Cardiac septum (tissue), 1 donor: ENCODE measurements around the gene PAK6. TPM values are rescaled to one million over a fixed set of nuclear protein-coding genes. Genes with fewer than 3 reads are reported as not detected.

Source experiments
- DNase-seq: peaks from one replicate; pipeline ENCODE4 v3.0.0-alpha.2; 2020; ENCODE audit warnings: low spot score
- intact Hi-C: fragments of 100-400 bp; cut with DNase I; formaldehyde crosslinking; loops from one replicate; pipeline ENCODE4 v1.14.0; 2022
- long read RNA-seq: library from polyadenylated mRNA; unstranded; transcript quantifications from one replicate; pipeline ENCODE4 v2.0.0, GENCODE V29; 2021
- total RNA-seq: library from RNA; stranded (reverse); fragmentation: NEBNext Ultra II Directional; extraction: Animal tissue kit (Norgen Biotek cat#: 25700); gene quantifications from one replicate; pipeline ENCODE4 v1.2.1, GENCODE V29; 2021
- donor health status: DM: no; HTN: no; CAD: no.

The PAK6 gene
- total RNA-seq, result 2.6 TPM
- long read RNA-seq, partial matches to known transcripts, result 4 of 10 reads
- long read RNA-seq, other reads (novel, unspliced or antisense), result 5 of 10 reads

- intact Hi-C loops, result no loop called here
- DNase-seq, result no peak
Measured at GRCh38 chr15:40238532-40239403, at the start of gene PAK6. Gene PAK6 (plus strand): TSS chr15:40239063. CDS start chr15:40264786, 25,723 bp downstream.

DNA sequence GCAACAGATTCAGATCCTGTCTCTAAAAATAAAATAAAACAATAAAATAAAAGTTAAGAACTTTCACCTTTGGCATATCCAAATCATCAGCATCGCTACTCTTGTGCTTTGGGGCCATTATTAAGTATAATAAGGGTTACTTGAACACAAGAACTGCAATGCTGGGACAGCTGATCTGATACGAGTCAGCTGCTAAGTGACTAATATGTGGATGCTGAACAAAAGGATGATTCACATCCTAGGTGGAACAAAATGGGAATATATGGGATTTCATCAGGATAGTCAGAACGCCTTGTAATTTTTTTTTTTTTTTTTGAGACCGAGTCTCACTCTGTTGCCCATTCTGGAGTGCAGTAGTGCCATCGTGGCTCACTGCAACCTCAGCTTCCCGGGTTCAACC is 48.3 kb upstream of the PAK6 start:
- intact Hi-C loops, result no loop called here
- no peak for DNase-seq

GRCh38 chr15:40192942-40193341 is 45.9 kb upstream of the PAK6 start:
- intact Hi-C loops, result no loop called here
- DNase-seq, result no peak

DNA sequence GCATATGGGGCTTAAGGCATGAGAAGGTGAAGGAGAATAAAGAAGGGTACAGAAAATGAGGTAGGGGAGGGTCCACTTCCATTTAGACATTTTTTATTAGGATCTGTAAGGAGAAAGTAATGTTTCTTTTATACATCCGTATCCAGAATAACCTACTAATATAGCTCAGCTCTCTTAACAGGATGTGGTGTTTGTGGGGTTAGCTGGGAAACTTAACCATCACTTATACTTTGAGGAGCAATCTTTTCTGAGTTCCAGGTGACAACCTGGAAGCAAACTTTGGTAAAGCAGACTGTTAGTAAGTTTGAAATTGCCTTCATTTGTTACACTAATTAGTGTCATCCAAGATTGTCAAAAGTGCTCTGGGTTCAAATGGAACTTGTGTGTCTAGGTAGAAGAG is 41.4 kb upstream of the PAK6 start:
- intact Hi-C loops, result no loop called here

DNA sequence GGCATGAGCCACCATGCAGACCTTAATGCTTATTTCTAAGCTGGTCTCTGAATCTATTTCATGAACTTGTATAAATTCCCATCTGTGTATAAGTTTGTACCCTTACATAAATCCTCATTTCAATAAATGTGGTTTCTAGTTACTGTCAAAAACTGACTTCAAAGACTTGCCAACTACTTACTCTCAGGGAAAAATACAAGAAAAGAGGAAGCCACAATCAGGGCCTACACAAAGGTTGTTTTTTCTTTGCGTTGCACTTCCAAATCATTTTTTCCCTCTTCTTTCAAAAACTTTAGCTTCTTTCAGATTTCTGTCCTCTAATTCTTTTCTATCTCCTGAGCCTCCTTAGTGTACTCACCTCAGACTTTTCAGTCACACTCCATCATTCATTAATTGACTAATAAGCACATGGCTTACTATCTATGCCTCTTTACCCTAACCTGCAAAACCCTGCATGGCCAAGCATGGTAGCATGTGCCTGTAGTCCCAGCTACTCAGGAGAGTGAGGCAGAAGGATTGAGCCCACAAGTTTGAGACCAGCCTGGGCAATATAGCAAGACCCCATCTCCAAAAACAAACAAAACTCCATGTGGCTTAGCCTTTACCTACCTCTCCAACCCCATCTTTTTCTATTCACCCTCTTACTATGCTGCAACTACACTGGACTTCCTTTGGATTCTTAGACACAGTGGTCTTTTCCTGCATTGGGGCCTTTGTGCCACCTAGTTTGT is 40.3 kb upstream of the PAK6 start:
- intact Hi-C loops, result no loop called here
- DNase-seq, result no peak

More for the DNA sequence above, 41.4 kb upstream of the PAK6 start:
- DNase-seq, result no peak

- no peak for DNase-seq
- intact Hi-C loops, result no loop called here
Measured at GRCh38 chr15:40204100-40204499, 34.8 kb upstream of the PAK6 start.

DNA sequence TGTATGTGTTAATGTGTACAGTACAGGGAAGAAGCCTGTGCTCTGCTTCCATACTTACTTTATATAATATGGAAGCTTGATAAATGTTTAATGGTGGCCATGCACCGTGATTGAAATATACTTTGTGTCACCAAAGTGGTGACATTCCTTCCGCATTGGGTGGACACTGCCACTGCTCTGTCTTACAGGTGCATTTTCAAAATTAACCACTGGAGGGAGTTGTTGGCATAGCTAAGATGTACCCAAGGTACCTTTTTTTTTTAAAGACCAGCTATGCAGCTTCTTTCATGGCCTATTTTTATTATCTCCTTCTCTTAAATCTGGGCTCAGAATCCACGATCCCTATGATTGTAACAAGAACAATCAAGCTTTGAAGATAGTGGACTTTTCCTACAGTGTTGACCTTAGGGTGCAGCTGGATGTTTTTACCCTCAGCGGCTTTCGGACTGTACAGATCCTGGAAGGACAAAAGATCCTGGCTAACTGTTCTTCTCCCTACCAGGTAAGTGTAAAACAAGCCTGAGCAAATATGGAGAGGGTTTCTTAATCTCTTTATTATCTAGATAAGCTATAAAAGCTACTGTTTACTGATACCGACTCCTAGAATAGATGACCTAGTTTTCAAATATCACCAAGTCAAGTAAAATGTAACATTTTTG is 21.6 kb upstream of the PAK6 start:
- DNase-seq, result no peak
- intact Hi-C loops, result loop anchor here (2.0 kb wide), 2 partner anchors 58 to 170 kb away; no protein-coding TSS in a partner anchor

DNA sequence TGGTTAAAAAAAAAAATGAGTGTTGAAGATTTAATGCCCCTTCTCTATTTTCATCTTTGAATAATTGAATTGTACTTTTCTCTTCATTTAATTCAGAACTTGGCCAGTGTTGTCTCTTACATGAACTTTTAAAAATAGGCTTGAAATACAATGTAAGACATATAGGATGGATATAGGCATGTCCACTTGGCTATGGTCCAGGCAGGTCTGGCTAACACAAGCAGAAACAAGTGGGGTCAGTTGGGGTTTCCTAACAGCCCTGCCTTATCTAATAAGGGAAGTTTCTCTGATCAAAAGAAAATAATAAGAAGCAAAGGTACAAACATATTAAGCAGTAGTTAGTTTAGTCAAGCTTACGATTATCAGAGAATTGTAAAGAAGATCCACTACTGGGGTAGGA is 19.1 kb upstream of the PAK6 start:
- no peak for DNase-seq
- intact Hi-C loops, result no loop called here

DNA sequence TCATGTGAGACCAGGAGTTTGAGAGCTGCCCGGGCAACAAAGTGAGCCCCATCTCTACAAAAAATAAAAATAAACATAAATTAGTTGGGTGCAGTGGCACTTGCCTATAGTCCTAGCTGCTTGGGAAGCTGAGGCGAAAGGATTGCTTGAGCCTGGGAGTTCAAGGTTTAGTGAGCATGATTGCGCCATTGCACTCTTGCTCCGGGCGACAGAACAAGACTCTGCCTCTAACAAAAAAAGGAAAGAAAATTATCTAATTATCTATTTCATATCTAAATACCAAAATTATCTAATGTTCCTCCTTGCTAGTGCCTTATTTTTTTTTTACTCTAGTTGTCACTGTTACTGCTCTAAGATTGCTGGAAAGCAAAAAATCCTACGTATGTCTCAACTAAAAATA is 16.7 kb upstream of the PAK6 start:
- DNase-seq, result no peak
- intact Hi-C loops, result no loop called here

- intact Hi-C loops, result no loop called here
- DNase-seq, result no peak
Measured at GRCh38 chr15:40226736-40227135, 12.1 kb upstream of the PAK6 start.

- DNase-seq, result no peak
- intact Hi-C loops, result no loop called here
Measured at GRCh38 chr15:40229316-40229715, 9.5 kb upstream of the PAK6 start.

DNA sequence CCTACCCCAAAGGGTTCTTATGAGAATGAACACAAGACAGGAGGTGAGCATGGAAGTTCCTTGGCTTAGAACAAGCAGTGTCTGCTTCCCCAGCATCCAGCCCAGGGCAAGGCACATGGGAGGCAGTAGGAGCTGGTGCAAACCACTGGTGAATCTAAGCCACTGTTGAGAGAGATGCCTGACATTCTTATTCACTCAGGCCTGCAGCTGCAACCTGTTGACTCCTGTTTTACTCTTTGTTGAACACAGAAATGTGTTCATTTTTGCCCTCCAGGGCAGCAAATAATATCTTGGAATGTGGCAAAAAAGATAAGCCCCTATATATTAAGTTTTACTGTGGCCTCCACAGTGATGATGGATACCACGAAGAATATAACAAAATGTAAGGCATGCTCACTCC is 8.9 kb upstream of the PAK6 start:
- intact Hi-C loops, result no loop called here
- DNase-seq, result no peak

- intact Hi-C loops, result no loop called here
- DNase-seq, result no peak
Measured at GRCh38 chr15:40232625-40233070, 6.2 kb upstream of the PAK6 start.

- intact Hi-C loops, result no loop called here
- DNase-seq, result no peak
Measured at GRCh38 chr15:40233727-40234577, 4.9 kb upstream of the PAK6 start.

GRCh38 chr15:40234783-40235182 is 4.1 kb upstream of the PAK6 start:
- no peak for DNase-seq
- intact Hi-C loops, result no loop called here

- intact Hi-C loops, result no loop called here
- no peak for DNase-seq
Measured at GRCh38 chr15:40235201-40235885, 3.5 kb upstream of the PAK6 start.

DNA sequence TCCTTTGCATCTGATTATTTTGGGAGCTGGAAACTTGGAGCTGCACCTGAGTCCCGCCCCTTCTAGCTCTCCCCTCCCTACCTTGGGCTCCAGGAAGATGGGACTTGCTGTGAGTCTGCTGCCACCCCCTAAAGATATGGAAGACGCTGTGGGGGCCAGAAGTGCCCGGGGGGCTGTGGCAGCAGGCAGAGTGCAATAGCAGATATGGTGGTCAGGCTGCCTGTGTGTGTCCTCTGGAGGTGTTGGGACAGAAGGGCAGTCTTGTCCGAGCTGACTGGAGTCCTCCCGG is 485 bp downstream of the PAK6 start:
- intact Hi-C loops, result no loop called here
- DNase-seq, result no peak

DNA sequence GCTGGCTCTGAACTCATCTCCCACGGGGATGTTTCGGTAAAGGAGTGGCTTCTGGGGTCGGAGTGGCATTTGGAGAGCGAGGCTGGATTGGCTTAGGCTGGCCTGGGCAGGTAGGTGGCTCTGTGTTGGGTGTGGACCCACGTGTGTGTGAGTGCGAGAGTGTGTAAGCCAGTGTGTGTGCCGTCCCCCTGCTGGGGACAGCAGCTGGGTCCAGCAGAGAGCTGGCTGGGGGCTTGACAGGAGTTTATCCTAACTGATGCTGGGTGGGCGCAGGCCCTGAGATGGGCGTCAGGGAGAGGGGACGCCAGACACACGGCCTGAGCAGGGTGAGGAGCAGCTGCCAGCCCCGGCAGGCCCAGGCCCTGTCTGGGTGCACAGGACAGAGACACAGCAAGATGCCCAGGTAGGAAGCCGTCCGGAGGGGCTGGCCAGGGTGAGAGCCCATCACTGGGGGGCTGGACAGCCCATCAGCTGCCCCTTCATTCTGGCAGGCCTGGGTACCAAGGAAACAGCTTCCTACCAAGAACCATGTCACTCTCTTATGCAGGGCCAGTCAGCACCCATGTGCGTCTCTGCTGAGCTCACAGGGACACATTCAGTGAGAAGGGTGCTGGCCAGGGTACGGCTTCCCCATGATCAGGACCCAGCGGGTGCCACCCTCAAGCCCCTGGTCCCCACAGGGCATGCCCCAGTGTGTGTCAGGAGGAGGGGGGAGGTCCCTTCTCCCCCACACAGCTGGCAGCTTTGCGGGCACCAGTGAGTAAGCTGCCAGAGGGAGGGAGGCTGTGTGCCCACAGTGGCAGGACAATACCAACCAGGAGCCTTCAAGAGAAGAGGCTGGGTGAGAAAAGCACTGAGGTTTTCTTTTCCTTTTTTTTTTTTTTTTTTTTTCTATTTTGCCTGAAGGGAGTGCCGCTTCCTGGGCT is 1.1 kb downstream of the PAK6 start:
- DNase-seq, result no peak

More for the DNA sequence above, 1.1 kb downstream of the PAK6 start:
- intact Hi-C loops, result no loop called here
